Activated naive CD4-positive, alpha-beta T cell treated with anti-CD3 and anti-CD28 coated beads for 36 hours (primary cell): ENCODE results near the gene WDR37. TPM values are rescaled to one million over a fixed set of nuclear protein-coding genes. Genes with fewer than 3 reads are reported as not detected.

ENCODE experiments used
- CTCF ChIA-PET: fragments of 350-600 bp; sonication (Branson Sonifier 250); formaldehyde crosslinking; loops from one replicate; lab custom pipeline; 2021; ENCODE audit warnings: antibody characterized with exemption; lab: Charles Lee
- DNase-seq: peaks from one replicate; pipeline ENCODE4 v3.0.0-alpha.2; 2020
- H3K27ac Mint-ChIP-seq: one replicate; pipeline ENCODE4 v1.8.0; 2021; ENCODE audit warnings: mild to moderate bottlenecking, mixed read lengths
- H3K27me3 Mint-ChIP-seq: one replicate; pipeline ENCODE4 v1.8.0; 2021; ENCODE audit warnings: low read depth, mixed read lengths
- H3K36me3 Mint-ChIP-seq: one replicate; pipeline ENCODE4 v1.8.0; 2021; ENCODE audit warnings: low read depth, mixed read lengths
- H3K4me1 Mint-ChIP-seq: one replicate; pipeline ENCODE4 v1.8.0; 2021; ENCODE audit warnings: low read depth, mixed read lengths
- H3K4me3 Mint-ChIP-seq: one replicate; pipeline ENCODE4 v1.8.0; 2021; ENCODE audit warnings: mild to moderate bottlenecking, moderate library complexity, mixed read lengths
- H3K9me3 Mint-ChIP-seq: one replicate; pipeline ENCODE4 v1.8.0; 2021; ENCODE audit warnings: mixed read lengths
- intact Hi-C: fragments of 100-400 bp; cut with micrococcal nuclease; formaldehyde crosslinking; loops from one replicate; pipeline ENCODE4 v1.15.1; 2023
- total RNA-seq, 2 experiments: library from RNA; stranded (reverse); gene quantifications; one replicate each; pipeline ENCODE4 v1.2.3, GENCODE V29; 2021

The WDR37 gene
- total RNA-seq, 2 experiments from 2014 or later: 14.0 to 16.0 TPM

DNA sequence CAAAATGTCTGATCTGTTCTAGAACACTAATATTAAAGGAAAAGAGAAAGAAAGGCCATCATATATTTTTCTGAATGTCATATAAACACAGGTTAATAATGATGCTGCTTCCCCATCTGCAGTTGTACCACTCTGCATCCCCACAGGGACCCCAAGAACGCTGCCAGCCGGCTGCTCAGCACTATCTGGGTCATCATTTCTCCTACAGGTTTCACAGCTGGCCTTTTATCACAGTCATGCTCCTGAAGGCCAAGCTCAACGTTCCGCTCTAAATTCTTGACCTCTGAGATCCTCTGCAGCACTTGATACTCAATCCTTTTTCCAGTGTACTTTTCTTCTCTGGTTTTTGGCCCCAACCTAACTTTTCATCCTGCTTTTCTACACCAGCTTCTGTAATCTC lies 12.0 kb upstream of the WDR37 start:
- no peak for DNase-seq
- intact Hi-C loops: no loop called here
- H3K4me1 Mint-ChIP-seq: peaks cover 41% of the 10 kb centered on the region

DNA sequence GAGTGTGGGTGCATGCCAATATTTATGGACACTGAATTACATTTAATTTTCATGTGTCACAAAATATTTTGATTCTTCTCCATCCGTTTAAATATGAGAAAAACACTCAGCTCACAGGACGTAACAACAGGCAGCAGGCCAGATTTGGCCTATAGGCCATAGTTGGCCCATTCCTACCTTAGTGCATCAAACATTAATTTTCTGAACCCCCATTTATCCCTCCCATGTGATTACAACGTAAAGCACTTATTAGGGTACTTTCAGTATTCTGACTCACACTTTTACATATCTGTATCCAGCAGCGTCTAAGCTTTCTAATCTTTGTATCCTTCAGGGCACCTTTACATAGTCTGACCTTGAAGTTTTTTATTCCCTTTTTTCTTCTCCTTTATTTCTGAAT lies 11.2 kb upstream of the WDR37 start:
- DNase-seq: no peak
- Mint-ChIP-seq H3K4me3 (peak overlapping the region; percentile 70), H3K27ac (peak overlapping the region; percentile 87), H3K27me3 (no peaks in the 10 kb centered on the region), H3K9me3 (no peaks in the 10 kb centered on the region), H3K4me1 (peaks cover 41% of the 10 kb centered on the region), H3K36me3 (peaks cover 50% of the 10 kb centered on the region)
- CTCF ChIA-PET: no interaction called here
- intact Hi-C loops: no loop called here

More for the DNA sequence above, 12.0 kb upstream of the WDR37 start:
- peaks cover 50% of the 10 kb centered on the region for H3K36me3 Mint-ChIP-seq
- CTCF ChIA-PET: no interaction called here
- H3K9me3 Mint-ChIP-seq: no peaks in the 10 kb centered on the region
- no peaks in the 10 kb centered on the region for H3K27me3 Mint-ChIP-seq
- H3K27ac Mint-ChIP-seq: peak overlapping the region; percentile 87
- peak overlapping the region; percentile 70 for H3K4me3 Mint-ChIP-seq

DNA sequence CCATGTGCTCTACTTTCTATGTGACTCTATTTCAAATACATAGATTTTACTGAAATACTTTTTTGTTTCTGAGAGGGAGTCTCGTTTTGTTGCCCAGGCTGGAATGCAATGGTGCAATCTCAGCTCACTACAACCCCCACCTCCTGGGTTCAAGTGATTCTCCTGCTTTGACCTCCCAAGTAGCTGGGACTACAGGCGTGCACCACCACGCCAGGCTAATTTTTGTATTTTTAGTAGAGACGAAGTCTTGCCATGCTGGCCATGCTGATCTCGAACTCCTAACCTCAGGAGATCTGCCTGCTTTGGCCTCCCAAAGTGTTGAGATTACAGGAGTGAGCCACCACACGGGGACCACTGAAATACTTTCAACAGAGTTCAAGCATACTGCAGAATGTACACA lies 10.8 kb upstream of the WDR37 start:
- peak overlapping the region; percentile 70 for H3K4me3 Mint-ChIP-seq
- peak overlapping the region; percentile 87 for H3K27ac Mint-ChIP-seq
- no peak for DNase-seq
- no peaks in the 10 kb centered on the region for H3K9me3 Mint-ChIP-seq
- peaks cover 42% of the 10 kb centered on the region for H3K4me1 Mint-ChIP-seq
- intact Hi-C loops: no loop called here
- peaks cover 48% of the 10 kb centered on the region for H3K36me3 Mint-ChIP-seq
- H3K27me3 Mint-ChIP-seq: no peaks in the 10 kb centered on the region
- CTCF ChIA-PET: no interaction called here

DNA sequence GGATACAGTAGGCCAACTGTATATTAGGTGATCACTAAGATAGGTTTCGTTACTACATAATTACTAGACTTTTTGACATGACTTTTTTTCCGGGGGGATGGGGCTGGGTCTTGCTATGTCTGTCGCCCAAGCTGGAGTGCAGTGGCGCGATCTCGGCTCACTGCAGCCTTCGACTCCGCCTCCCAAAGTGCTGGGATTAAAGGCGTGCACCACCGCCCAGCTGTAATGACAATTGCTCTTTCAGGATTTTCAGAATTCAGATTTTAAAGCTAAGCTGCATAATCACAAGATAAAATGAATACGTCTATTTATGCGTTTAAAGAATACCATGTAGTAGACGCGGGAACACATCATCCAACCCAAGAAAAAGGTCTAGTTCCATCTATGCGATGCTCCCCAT lies 8.2 kb upstream of the WDR37 start:
- H3K4me3 Mint-ChIP-seq: peak overlapping the region; percentile 94
- H3K36me3 Mint-ChIP-seq: peaks cover 50% of the 10 kb centered on the region

DNA sequence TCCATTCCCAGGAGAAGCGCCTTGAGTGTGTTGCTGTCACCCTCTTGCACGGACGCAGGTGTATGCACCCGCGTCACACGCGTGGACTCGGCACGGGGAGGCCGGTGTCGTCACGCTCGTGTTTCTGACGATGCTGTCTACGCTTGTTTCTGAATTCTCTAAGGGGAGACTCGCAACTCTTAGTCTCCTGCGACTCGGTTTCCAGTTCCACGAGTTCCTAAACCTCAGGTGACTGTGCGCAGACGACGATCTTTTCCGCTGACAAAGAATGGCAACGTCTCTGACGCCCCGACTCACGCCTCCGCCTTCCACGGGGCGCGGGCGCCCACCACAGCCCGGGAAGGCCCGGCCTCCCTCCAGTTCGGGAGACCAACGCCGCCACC lies 7.8 kb upstream of the WDR37 start:
- Mint-ChIP-seq H3K27me3 (no peaks in the 10 kb centered on the region), H3K9me3 (no peaks in the 10 kb centered on the region), H3K27ac (peak overlapping the region; percentile 97), H3K36me3 (peaks cover 46% of the 10 kb centered on the region), H3K4me3 (peak overlapping the region; percentile 94), H3K4me1 (peaks cover 65% of the 10 kb centered on the region)
- intact Hi-C loops: loop anchor here (1.0 to 2.0 kb wide), 2 partner anchors 8 to 14 kb away; partner anchors contain the start of gene WDR37
- DNase-seq: peak; percentile 61
- CTCF ChIA-PET: no interaction called here

More for the DNA sequence above, 8.2 kb upstream of the WDR37 start:
- Mint-ChIP-seq H3K9me3 (no peaks in the 10 kb centered on the region), H3K27me3 (no peaks in the 10 kb centered on the region), H3K27ac (peak overlapping the region; percentile 97), H3K4me1 (peaks cover 65% of the 10 kb centered on the region)
- DNase-seq: peak; percentile 36
- CTCF ChIA-PET: no interaction called here
- intact Hi-C loops: loop anchor here (1.0 to 2.0 kb wide), 2 partner anchors 8 to 15 kb away; partner anchors contain the start of gene WDR37

DNA sequence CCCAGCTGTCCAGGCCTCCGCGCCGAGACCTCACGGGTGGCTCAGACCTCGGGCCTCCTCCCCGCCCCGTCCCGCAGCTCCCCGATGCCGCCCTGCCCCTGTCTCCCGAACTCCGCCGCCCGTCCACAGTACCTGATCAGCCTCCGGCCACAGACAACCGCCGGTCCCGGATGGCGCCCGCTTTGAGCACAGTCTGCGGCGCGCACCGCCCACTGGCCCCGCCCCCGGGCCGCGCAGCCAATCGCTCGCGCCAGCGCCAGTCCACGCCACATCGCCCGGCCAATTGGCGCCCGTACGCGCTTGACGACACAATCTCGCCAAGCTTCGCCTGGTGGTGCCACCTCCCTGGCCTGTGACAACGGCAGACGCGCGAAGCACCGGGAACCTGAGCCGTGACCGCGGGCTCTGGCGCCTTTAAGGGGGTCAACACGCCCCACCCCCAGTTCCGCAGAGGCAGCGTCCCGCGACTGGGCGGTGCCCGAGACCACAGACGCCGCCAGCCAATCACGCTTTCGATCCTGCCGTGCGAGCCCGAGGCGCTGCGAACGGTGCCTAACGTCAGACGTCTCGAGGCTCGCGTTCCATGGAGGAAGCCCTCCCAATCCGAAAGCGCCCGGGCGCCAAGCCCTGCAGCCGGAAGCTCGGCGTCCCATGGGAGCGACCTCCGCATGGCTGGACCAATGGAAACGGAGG lies 7.3 kb upstream of the WDR37 start, which contains the start of gene IDI1:
Gene IDI1 (minus strand): TSS at position 388 of the 693 bp plus-strand sequence. CDS start 116 bp downstream, at position 272.
- H3K4me1 Mint-ChIP-seq: peaks cover 66% of the 10 kb centered on the region
- intact Hi-C loops: loop anchor here (1.0 to 2.0 kb wide), 5 partner anchors 7 to 118 kb away; partner anchors contain the start of genes GTPBP4, LARP4B and WDR37
- peaks cover 47% of the 10 kb centered on the region for H3K36me3 Mint-ChIP-seq

DNA sequence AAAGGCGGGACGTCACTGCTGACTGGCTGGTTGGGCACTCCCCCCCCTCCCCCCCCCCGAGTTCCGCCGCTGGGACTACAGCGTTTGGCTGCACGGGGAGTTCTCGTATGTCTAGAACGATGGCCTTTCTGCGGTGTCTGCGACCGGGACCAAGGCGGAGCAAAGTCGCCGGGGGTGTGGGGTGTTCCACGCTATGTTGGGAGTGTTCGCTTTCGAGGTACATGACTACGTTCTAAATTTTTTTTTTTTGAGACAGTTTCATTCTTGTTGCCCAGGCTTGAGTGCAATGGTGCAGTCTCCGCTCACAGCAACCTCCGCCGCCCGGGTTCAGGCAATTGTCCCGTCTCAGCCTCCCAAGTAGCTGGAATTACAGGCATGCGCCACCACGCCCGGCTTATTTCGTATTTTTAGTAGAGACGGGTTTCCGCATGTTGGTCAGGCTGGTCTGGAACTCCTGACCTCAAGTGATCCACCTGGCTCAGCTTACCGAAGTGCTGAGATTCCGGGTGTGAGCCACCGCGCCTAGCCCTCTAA lies 6.7 kb upstream of the WDR37 start:
- CTCF ChIA-PET: interaction anchor here (0.5 to 1.4 kb wide), 2 partner anchors 24 to 201 kb away, joined by 3 to 4 read pairs; no protein-coding TSS in a partner anchor
- H3K4me3 Mint-ChIP-seq: peak overlapping the region; percentile 94
- H3K27me3 Mint-ChIP-seq: no peaks in the 10 kb centered on the region
- H3K9me3 Mint-ChIP-seq: no peaks in the 10 kb centered on the region
- no peak for DNase-seq
- intact Hi-C loops: loop anchor here (1.0 to 2.0 kb wide), 4 partner anchors 13 to 118 kb away; partner anchors contain the start of genes GTPBP4 and LARP4B
- H3K27ac Mint-ChIP-seq: peak overlapping the region; percentile 97
- peaks cover 40% of the 10 kb centered on the region for H3K36me3 Mint-ChIP-seq
- H3K4me1 Mint-ChIP-seq: peaks cover 66% of the 10 kb centered on the region

More for the DNA sequence above, 7.3 kb upstream of the WDR37 start, which contains the start of gene IDI1:
- DNase-seq: peak; percentile 98
- Mint-ChIP-seq H3K27me3 (no peaks in the 10 kb centered on the region), H3K4me3 (peak within 1 kb of the TSS; percentile 94), H3K27ac (peak within 1 kb of the TSS; percentile 97), H3K9me3 (no peaks in the 10 kb centered on the region)
- CTCF ChIA-PET: interaction anchor here (0.5 to 1.4 kb wide), 2 partner anchors 25 to 200 kb away, joined by 3 to 4 read pairs; no protein-coding TSS in a partner anchor

DNA sequence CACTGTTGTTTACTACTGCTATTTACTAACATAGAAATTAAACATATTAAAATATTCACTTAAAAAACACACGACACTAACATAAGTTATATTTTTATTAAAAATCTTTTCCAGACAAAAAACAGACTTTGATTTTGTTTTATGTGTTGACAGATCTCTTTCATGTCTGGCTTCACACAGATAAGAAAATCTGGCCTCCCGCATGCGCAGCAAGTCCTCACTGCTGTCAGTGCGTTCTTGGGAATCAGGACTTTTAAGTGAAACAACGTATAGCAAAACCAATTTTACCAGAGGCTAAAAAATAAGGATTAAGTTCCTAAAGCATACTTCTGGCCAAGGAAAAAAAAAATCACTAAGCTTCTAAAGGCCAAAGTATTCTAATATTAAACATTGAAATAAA lies 6.0 kb upstream of the WDR37 start:
- CTCF ChIA-PET: interaction anchor here (0.6 to 1.4 kb wide), 2 partner anchors 23 to 623 kb away, joined by 3 read pairs; no protein-coding TSS in a partner anchor
- intact Hi-C loops: no loop called here
- Mint-ChIP-seq H3K4me1 (peaks cover 66% of the 10 kb centered on the region), H3K27ac (peak overlapping the region; percentile 97), H3K9me3 (no peaks in the 10 kb centered on the region), H3K36me3 (peaks cover 40% of the 10 kb centered on the region), H3K4me3 (peak overlapping the region; percentile 94), H3K27me3 (no peaks in the 10 kb centered on the region)
- DNase-seq: no peak

DNA sequence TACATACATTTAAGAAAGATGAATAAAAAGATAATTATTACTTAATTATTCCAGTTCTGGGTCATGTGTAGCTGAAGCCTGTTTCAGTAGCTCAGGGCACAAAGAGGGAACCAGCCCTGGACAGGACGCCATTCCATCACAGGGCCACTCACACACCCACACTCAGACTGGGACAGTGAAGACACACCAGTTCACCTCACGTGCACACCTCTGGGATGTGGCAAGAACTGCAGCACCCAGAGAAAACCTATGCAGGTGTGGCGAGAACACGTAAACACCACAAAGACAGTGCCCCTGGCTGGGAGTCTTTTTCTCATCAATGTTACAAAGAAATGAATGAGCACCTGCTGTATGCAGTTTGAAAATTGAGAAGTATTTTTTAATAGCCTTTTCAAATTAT lies 5.6 kb upstream of the WDR37 start:
- CTCF ChIA-PET: interaction anchor here (0.6 to 1.4 kb wide), 2 partner anchors 23 to 623 kb away, joined by 3 read pairs; no protein-coding TSS in a partner anchor
- intact Hi-C loops: no loop called here
- Mint-ChIP-seq H3K4me3 (peak overlapping the region; percentile 94), H3K27ac (peak overlapping the region; percentile 75), H3K9me3 (no peaks in the 10 kb centered on the region), H3K36me3 (peaks cover 37% of the 10 kb centered on the region), H3K4me1 (peaks cover 65% of the 10 kb centered on the region), H3K27me3 (no peaks in the 10 kb centered on the region)
- peak; percentile 71 for DNase-seq

DNA sequence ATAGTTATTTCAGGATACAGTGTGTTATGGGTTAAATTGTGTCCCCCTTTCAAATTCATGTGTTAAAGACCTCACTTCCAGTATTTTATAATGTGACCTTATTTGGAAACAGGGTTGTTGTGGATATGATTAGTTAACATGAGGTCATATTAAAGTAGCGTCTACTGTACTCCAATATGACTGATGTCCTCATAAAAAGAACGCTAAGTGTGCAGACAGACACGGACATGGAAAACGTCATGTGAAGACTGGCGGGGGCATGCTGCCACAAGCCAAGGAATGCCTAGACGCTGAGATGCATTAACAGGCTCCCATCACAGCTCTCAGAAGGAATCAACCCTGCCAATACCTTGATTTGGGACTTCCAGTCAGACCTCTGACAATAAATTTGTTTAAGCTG lies 1.5 kb upstream of the WDR37 start:
- H3K4me1 Mint-ChIP-seq: peaks cover 75% of the 10 kb centered on the region
- H3K36me3 Mint-ChIP-seq: peaks cover 25% of the 10 kb centered on the region
- H3K27ac Mint-ChIP-seq: peak overlapping the region; percentile 42
- CTCF ChIA-PET: no interaction called here
- intact Hi-C loops: loop anchor here (5.0 kb wide), 1 partner anchor 917 kb away; the partner anchor contains the start of gene ZMYND11
- H3K27me3 Mint-ChIP-seq: no peaks in the 10 kb centered on the region
- peak overlapping the region; percentile 43 for H3K4me3 Mint-ChIP-seq
- no peak for DNase-seq
- no peaks in the 10 kb centered on the region for H3K9me3 Mint-ChIP-seq

DNA sequence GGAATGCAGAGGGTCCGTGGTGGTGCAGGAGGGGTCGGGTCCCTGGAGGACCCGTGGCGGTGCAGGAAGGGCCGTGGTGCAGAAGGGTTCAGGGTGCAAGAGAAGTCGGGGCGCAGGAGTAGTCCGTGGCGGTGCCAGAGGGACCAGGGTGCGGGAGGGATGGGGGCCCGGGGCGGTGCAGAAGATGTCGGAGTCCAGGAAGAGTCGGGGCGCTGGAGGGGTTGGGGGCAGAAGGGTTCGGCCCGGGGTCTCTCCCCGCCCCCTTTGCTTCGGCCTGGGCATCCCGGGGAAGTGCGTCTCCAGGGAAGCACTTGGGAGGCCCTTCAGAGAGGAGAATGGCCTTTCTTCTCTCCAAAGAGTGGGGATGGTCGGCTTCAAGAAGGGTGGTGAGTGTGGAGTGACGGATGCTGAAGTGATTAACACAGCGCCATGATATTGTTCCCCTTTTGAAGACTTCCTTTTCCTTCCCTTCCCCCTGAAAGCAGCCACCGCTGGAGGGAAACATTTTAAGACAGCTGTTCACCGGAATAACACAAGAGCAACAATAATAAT lies 997 bp downstream of the WDR37 start:
- peak; percentile 18 for DNase-seq
- peak overlapping the region; percentile 90 for H3K27ac Mint-ChIP-seq
- intact Hi-C loops: loop anchor here (2.0 to 5.0 kb wide), 2 partner anchors 68 to 920 kb away; partner anchors contain the start of genes GTPBP4 and ZMYND11
- no peaks in the 10 kb centered on the region for H3K27me3 Mint-ChIP-seq
- peaks cover 19% of the 10 kb centered on the region for H3K36me3 Mint-ChIP-seq
- H3K9me3 Mint-ChIP-seq: no peaks in the 10 kb centered on the region
- H3K4me1 Mint-ChIP-seq: peaks cover 79% of the 10 kb centered on the region
- H3K4me3 Mint-ChIP-seq: peak overlapping the region; percentile 99
- CTCF ChIA-PET: no interaction called here

DNA sequence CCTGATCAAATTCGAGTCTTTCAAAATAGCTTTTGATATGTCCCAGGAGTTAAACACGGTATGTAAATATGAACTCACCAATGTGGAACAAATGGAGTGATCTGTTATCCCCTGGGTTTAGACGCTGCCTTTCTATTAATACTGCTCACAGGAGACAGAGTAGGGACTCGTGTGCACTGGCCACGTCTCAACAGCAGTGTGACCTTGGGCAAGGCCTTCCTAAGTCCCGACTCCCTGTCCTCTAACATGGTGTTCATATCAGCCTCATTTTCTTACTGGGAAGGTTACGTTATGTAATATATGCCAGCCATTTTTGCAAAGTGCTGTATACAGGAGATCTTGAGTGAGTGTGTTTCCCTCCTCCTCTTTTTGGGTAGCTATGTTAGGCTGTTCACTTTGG lies 1.8 kb downstream of the WDR37 start:
- H3K36me3 Mint-ChIP-seq: peaks cover 14% of the 10 kb centered on the region
- H3K27ac Mint-ChIP-seq: peak overlapping the region; percentile 90
- peaks cover 79% of the 10 kb centered on the region for H3K4me1 Mint-ChIP-seq
- intact Hi-C loops: loop anchor here (5.0 kb wide), 1 partner anchor 921 kb away; the partner anchor contains the start of gene ZMYND11
- peak overlapping the region; percentile 99 for H3K4me3 Mint-ChIP-seq
- CTCF ChIA-PET: no interaction called here
- no peaks in the 10 kb centered on the region for H3K27me3 Mint-ChIP-seq
- no peak for DNase-seq
- H3K9me3 Mint-ChIP-seq: no peaks in the 10 kb centered on the region
